Common myeloid progenitor, CD34-positive (primary cell): ENCODE measurements around the gene CCDC158.

Source experiments
- CTCF ChIA-PET: fragments of 350-600 bp; sonication (Branson Sonifier 250); formaldehyde crosslinking; loops from one replicate; lab custom pipeline; 2021; ENCODE audit warnings: antibody characterized with exemption; lab: Charles Lee
- POLR2A ChIA-PET: fragments of 350-600 bp; sonication (Branson Sonifier 250); formaldehyde crosslinking; loops from one replicate; lab custom pipeline; 2021; ENCODE audit warnings: antibody characterized with exemption; lab: Charles Lee
- DNase-seq, 3 donors: peaks; one replicate each; pipeline versions ENCODE4 v3.0.0 to v3.0.0-alpha.2; 2013
- H3K27ac ChIP-seq, 2 experiments: 1 replicate in 1 of 2; 2 replicates in 1 of 2; pipeline ENCODE4 v1.7.0; 2013; ENCODE audit warnings: inconsistent platforms in 2 of 2, low read length in 2 of 2, mild to moderate bottlenecking in 2 of 2, low read depth in 1 of 2, moderate library complexity in 1 of 2; ENCODE audit not compliant: severe bottlenecking in 2 of 2, insufficient read depth in 1 of 2, poor library complexity in 1 of 2
- H3K27me3 ChIP-seq, 5 experiments: replicated peaks in 2 of 5; 1 replicate in 3 of 5; 2 replicates in 2 of 5; pipeline versions ENCODE4 v1.6.1 to v1.7.0; 2013; ENCODE audit warnings: low read length in 4 of 5, mild to moderate bottlenecking in 2 of 5, moderate library complexity in 2 of 5, inconsistent platforms in 1 of 5; ENCODE audit not compliant: insufficient read depth in 5 of 5, control insufficient read depth in 4 of 5
- H3K36me3 ChIP-seq, 4 experiments: 1 replicate in 2 of 4; 2 replicates in 2 of 4; pipeline versions ENCODE4 v1.6.1 to v1.7.0; 2013; ENCODE audit warnings: low read length in 3 of 4, control low read depth in 1 of 4, mild to moderate bottlenecking in 1 of 4; ENCODE audit not compliant: control insufficient read depth in 4 of 4, insufficient read depth in 4 of 4
- H3K4me1 ChIP-seq, 4 experiments: 1 replicate in 3 of 4; 2 replicates in 1 of 4; pipeline versions ENCODE4 v1.6.1 to v1.7.1; 2013; ENCODE audit warnings: low read length in 3 of 4, mild to moderate bottlenecking in 3 of 4, control low read depth in 1 of 4, inconsistent platforms in 1 of 4, moderate library complexity in 1 of 4; ENCODE audit not compliant: control insufficient read depth in 4 of 4, insufficient read depth in 4 of 4; ENCODE audit errors: control extremely low read depth in 1 of 4
- H3K4me3 ChIP-seq, 7 experiments: 1 replicate in 4 of 7; 2 replicates in 3 of 7; pipeline versions ENCODE4 v1.5.1 to v1.7.0; 2013; ENCODE audit warnings: mild to moderate bottlenecking in 7 of 7, low read length in 6 of 7, moderate library complexity in 6 of 7, inconsistent platforms in 2 of 7, low read depth in 2 of 7, control low read depth in 1 of 7; ENCODE audit not compliant: insufficient read depth in 4 of 7, control insufficient read depth in 1 of 7; ENCODE audit errors: extremely low read depth in 1 of 7
- H3K9me3 ChIP-seq, 5 experiments: 1 replicate in 4 of 5; 2 replicates in 1 of 5; pipeline versions ENCODE4 v1.6.1 to v1.7.1; 2013; ENCODE audit warnings: low read length in 4 of 5, mild to moderate bottlenecking in 2 of 5, inconsistent platforms in 1 of 5, low read depth in 1 of 5, moderate library complexity in 1 of 5; ENCODE audit not compliant: control insufficient read depth in 4 of 5, insufficient read depth in 2 of 5; ENCODE audit errors: control extremely low read depth in 1 of 5
- WGBS: methylation state at CpG from one replicate; pipeline ENCODE4 v1.1.5; 2013; ENCODE audit not compliant: insufficient coverage; 5-methylcytosine and 5-hydroxymethylcytosine counted together

Gene CCDC158

DNA sequence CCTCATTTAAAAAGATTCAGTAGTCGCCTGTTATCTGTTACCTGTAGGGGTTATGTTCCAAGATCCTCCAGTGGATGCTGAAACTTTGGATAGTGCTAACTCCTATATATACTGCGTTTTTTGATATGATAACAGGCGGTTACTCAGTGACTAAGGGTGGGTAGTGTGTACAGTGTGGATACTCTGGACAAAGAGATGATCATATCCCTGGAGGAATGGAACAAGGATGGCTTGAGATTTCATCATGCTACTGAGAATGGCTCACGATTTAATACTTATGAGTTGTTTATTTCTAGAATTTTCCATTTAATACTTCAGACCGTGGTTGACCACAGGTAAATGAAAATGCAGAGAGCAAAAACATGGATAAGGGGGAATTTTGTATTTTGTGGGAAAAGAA is 147.9 kb downstream of the CCDC158 start:
- Histone ChIP-seq H3K4me1 (peaks cover 0 to 13% (median 0%) of the 10 kb centered on the region in 4 experiments), H3K36me3 (no peaks in the 10 kb centered on the region), H3K27me3 (no peaks in the 10 kb centered on the region), H3K9me3 (no peaks in the 10 kb centered on the region), H3K27ac (no peak overlapping the region), H3K4me3 (no peak overlapping the region)
- 96% methylated on average over 3 of the region's 5 CpGs for WGBS
- POLR2A ChIA-PET = no interaction called here
- CTCF ChIA-PET = no interaction called here
- DNase-seq = no peak

DNA sequence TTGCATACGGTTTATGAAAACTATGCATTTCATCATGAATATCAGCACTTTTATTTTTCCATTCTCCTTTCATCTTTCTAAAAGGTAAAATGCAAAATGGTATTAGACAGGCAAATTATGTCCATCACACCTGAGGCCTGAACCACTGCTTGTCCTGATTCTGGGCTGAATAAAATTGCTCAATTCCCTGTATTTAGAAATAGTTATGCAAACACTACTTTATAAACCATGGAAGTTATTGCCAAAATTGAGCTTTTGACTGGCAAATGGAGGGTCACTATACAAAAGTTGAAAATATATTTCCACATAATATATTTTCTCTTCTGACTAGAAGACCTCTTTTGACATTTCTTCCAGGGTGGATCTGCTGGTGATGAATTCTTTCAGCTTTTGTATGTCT is 148.4 kb downstream of the CCDC158 start:
- ChIA-PET CTCF (no interaction called here), POLR2A (no interaction called here)
- H3K27me3 ChIP-seq = no peaks in the 10 kb centered on the region
- no peaks in the 10 kb centered on the region for H3K9me3 ChIP-seq
- no peak for DNase-seq
- no peak overlapping the region for H3K27ac ChIP-seq
- H3K4me1 ChIP-seq = peaks cover 0 to 13% (median 0%) of the 10 kb centered on the region in 4 experiments
- WGBS = no CpG with 5 or more reads among the region's 1 CpG
- H3K4me3 ChIP-seq = no peak overlapping the region
- no peaks in the 10 kb centered on the region for H3K36me3 ChIP-seq

DNA sequence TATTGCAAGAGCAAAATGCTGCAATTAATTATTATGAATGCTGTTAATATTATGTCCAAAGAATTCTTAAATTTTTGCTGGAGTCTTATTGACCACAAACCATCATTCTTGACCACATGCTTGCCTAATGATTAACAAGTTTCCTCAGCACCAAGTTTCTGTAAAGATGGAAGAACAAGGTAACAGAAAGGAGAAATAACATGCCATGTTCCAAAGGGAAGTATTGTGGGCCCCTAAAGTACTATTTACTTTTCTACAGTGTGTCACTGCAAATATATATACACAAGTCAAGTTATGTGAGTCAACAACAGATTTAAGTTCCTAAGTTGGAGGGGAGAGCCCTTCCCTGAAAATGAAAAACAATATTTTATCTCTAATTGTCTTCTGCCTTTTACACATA is 148.9 kb downstream of the CCDC158 start:
- H3K4me1 ChIP-seq = peaks cover 0 to 13% (median 0%) of the 10 kb centered on the region in 4 experiments
- H3K27ac ChIP-seq = no peak overlapping the region
- no peak overlapping the region for H3K4me3 ChIP-seq
- POLR2A ChIA-PET = no interaction called here
- DNase-seq = no peak
- CTCF ChIA-PET = interaction anchor here (0.9 to 2.8 kb wide), 2 partner anchors 9 to 93 kb away, joined by 3 to 13 read pairs; no protein-coding TSS in a partner anchor
- H3K36me3 ChIP-seq = no peaks in the 10 kb centered on the region
- H3K9me3 ChIP-seq = no peaks in the 10 kb centered on the region
- no peaks in the 10 kb centered on the region for H3K27me3 ChIP-seq

DNA sequence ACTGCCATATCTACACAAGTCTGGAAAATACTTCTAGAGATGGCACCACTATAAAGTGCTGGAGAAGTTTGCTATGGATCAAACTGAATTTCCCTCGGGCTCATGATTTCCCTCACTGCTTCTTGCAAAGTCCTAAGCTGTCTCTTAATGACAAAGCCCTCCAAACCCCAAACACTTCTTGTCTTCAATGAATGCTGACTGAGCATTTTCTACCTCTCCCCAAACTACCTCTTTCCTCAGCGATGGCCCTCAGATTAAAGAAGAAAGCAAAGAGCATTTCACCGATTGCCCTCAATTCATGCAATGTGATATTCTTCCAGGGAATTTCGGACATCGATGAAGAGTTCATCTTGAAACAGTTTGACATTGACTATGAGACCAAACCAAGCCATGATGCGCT is 149.7 kb downstream of the CCDC158 start:
- 99% methylated on average over 6 of the region's 6 CpGs for WGBS
- Histone ChIP-seq H3K4me1 (peaks cover 0 to 9% (median 0%) of the 10 kb centered on the region in 4 experiments), H3K27me3 (no peaks in the 10 kb centered on the region), H3K4me3 (no peak overlapping the region), H3K27ac (no peak overlapping the region), H3K36me3 (no peaks in the 10 kb centered on the region), H3K9me3 (no peaks in the 10 kb centered on the region)
- POLR2A ChIA-PET = no interaction called here
- CTCF ChIA-PET = interaction anchor here (0.9 to 2.8 kb wide), 5 partner anchors 9 to 106 kb away, joined by 3 to 13 read pairs (median 4); no protein-coding TSS in a partner anchor
- no peak for DNase-seq

DNA sequence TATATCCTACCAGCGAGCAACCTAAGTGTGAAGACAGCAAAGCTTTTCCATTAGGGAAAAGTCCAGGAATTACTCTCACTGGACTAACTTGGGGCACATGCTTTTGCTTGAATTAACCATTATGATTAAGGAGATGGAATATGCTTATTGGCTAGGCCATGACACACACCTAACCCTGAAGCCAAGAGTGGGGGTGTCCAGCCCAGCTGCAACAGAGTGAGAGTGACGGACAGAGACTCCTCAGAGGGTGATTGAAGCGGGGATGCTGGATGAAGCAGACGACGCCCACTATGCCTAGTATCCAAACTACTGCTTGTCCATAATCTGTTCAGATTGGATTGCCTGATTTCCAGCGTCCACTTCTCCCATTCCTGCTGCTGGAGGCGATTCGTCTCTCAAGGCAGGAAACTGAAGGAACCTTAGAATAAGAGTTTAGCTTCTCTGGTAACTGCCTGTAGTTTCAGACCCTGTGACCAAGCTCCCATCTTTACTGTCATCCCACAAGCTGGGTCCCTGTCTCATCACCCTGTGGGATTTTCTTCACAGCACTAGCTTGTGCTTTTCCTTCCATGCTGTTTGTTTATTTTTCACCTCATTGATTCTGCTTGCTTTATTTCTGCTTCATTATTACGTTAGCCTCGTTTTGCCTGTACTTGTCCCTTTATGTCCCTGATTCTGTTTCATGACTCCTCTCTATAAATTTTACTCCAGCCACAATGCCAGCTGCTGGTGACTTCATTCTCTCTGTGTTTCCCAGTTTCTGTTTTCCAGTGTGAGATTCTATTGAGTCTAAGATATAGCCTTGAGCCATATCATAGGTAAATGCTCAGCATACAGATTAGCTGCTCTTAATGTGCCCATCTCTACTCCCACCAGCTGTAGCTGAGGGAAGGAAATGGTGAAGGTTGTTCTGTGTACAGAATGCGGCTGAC is 150.4 kb downstream of the CCDC158 start:
- Histone ChIP-seq H3K27ac (no peak overlapping the region), H3K9me3 (no peaks in the 10 kb centered on the region), H3K4me3 (no peak overlapping the region), H3K27me3 (no peaks in the 10 kb centered on the region), H3K36me3 (no peaks in the 10 kb centered on the region), H3K4me1 (peaks cover 0 to 9% (median 0%) of the 10 kb centered on the region in 4 experiments)
- 96% methylated on average over 8 of the region's 11 CpGs for WGBS
- ChIA-PET CTCF (interaction anchor here (0.9 to 2.8 kb wide), 7 partner anchors 8 to 107 kb away, joined by 3 to 13 read pairs (median 4); no protein-coding TSS in a partner anchor), POLR2A (no interaction called here)
- no peak for DNase-seq

DNA sequence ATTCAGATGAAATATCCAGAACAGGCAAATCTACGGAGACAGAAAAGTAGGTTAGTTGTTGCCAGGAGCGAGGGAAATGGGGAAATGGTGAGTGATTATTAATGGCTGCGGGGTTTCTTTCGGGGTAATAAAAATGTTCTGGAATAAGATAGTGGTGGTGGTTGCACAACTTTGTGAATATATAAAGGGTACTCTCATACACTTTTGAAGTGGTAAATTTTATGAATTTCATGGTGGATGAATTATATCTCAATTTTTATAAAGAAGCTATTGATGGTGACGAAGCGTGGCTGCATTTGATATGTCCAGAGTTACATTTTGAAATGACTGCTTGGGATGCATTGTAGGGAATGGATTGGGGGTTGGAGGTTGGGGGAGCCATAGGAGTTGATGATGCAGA is 153.1 kb downstream of the CCDC158 start:
- Histone ChIP-seq H3K36me3 (no peaks in the 10 kb centered on the region), H3K27me3 (no peaks in the 10 kb centered on the region), H3K4me3 (no peak overlapping the region), H3K9me3 (no peaks in the 10 kb centered on the region), H3K4me1 (peaks cover 0 to 9% (median 0%) of the 10 kb centered on the region in 4 experiments), H3K27ac (no peak overlapping the region)
- DNase-seq = no peak
- CTCF ChIA-PET = no interaction called here
- POLR2A ChIA-PET = no interaction called here
- 100% methylated on average over 6 of the region's 6 CpGs for WGBS

DNA sequence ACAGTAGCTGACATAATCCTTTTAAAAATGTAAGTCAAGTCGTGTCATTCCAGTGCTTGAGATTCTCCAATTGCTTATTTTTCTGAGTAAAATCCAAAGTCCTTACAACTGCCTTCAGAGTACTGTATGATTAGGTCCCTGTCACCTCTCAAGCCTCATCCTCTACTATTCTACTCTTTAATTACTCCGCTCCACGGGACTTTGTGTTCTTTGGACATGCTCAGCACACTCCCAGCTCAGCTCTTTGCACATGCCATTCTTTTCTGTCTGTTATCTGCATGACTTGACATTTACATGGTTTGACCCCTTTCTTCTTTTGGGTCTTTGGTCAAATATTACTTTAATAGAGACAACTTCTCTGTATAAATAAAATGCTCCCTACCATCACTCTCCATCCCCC is 154.3 kb downstream of the CCDC158 start:
- H3K27ac ChIP-seq = no peak overlapping the region
- H3K36me3 ChIP-seq = no peaks in the 10 kb centered on the region
- 100% methylated on average over 3 of the region's 3 CpGs for WGBS
- no peak for DNase-seq
- no peaks in the 10 kb centered on the region for H3K27me3 ChIP-seq
- POLR2A ChIA-PET = no interaction called here
- CTCF ChIA-PET = interaction anchor here (1.0 kb wide), 1 partner anchor 8 kb away, joined by 3 read pairs; no protein-coding TSS in a partner anchor
- H3K4me1 ChIP-seq = peaks cover 0 to 5% (median 0%) of the 10 kb centered on the region in 4 experiments
- H3K4me3 ChIP-seq = no peak overlapping the region
- no peaks in the 10 kb centered on the region for H3K9me3 ChIP-seq
